Measurements from ENCODE around the gene NCOA1.
"Not testable (repeated sequence)": the region's sequence is repeated elsewhere in the genome, so short reads cannot be mapped to it uniquely, and the experiment has no call there.

The NCOA1 gene

GRCh38 chr2:24508878-24509277, 17.8 kb downstream of the NCOA1 start:
- no peak for DNase-seq

GRCh38 chr2:24509425-24509824, 18.4 kb downstream of the NCOA1 start:
- no peak for DNase-seq

GRCh38 chr2:24509840-24510239, 18.8 kb downstream of the NCOA1 start:
- DNase-seq = no peak

- DNase-seq = no peak
Measured at GRCh38 chr2:24510771-24511170, 19.7 kb downstream of the NCOA1 start.

GRCh38 chr2:24511198-24511597, 20.1 kb downstream of the NCOA1 start:
- no peak for DNase-seq

GRCh38 chr2:24511894-24512293, 20.8 kb downstream of the NCOA1 start:
- no peak for DNase-seq

- no peak for DNase-seq
Measured at GRCh38 chr2:24512404-24512803, 21.4 kb downstream of the NCOA1 start.

GRCh38 chr2:24512831-24513230, 21.8 kb downstream of the NCOA1 start:
- DNase-seq = no peak

- no peak for DNase-seq
Measured at GRCh38 chr2:24513281-24514071, 22.4 kb downstream of the NCOA1 start.

GRCh38 chr2:24514820-24515219, 23.8 kb downstream of the NCOA1 start:
- DNase-seq = no peak

GRCh38 chr2:24515335-24515734, 24.3 kb downstream of the NCOA1 start:
- DNase-seq = no peak

- no peak for DNase-seq
Measured at GRCh38 chr2:24515831-24516230, 24.8 kb downstream of the NCOA1 start.

GRCh38 chr2:24517247-24517646, 26.2 kb downstream of the NCOA1 start:
- DNase-seq = no peak

GRCh38 chr2:24520175-24520574, 29.1 kb downstream of the NCOA1 start:
- no peak for DNase-seq

- DNase-seq = no peak
Measured at GRCh38 chr2:24521162-24521857, 30.3 kb downstream of the NCOA1 start.

GRCh38 chr2:24521975-24522639, 31.1 kb downstream of the NCOA1 start:
- no peak for DNase-seq

- DNase-seq = no peak
Measured at GRCh38 chr2:24527536-24527935, 36.5 kb downstream of the NCOA1 start.

- no peak for DNase-seq
Measured at GRCh38 chr2:24530796-24531195, 39.7 kb downstream of the NCOA1 start.

- not testable (repeated sequence) for DNase-seq
Measured at GRCh38 chr2:24531610-24532009, 40.6 kb downstream of the NCOA1 start.

- not testable (repeated sequence) for DNase-seq
Measured at GRCh38 chr2:24532057-24532456, 41.0 kb downstream of the NCOA1 start.

- DNase-seq = not testable (repeated sequence)
Measured at GRCh38 chr2:24533574-24533973, 42.5 kb downstream of the NCOA1 start.

- DNase-seq = no peak
Measured at GRCh38 chr2:24538720-24539119, 47.7 kb downstream of the NCOA1 start.

- DNase-seq = no peak
Measured at GRCh38 chr2:24539258-24539657, 48.2 kb downstream of the NCOA1 start.

- DNase-seq = no peak
Measured at GRCh38 chr2:24540011-24540477, 49.0 kb downstream of the NCOA1 start.
